Measurements from ENCODE around the gene C22orf42.
"Not testable (repeated sequence)": the region's sequence is repeated elsewhere in the genome, so short reads cannot be mapped to it uniquely, and the experiment has no call there.

Gene C22orf42, protein sequence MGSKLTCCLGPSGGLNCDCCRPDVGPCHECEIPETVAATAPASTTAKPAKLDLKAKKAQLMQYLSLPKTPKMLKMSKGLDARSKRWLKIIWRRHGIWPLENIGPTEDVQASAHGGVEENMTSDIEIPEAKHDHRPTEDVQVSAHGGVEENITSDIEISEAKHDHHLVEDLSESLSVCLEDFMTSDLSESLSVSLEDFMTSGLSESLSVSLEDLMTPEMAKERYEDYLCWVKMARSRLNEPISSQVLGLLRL

DNA sequence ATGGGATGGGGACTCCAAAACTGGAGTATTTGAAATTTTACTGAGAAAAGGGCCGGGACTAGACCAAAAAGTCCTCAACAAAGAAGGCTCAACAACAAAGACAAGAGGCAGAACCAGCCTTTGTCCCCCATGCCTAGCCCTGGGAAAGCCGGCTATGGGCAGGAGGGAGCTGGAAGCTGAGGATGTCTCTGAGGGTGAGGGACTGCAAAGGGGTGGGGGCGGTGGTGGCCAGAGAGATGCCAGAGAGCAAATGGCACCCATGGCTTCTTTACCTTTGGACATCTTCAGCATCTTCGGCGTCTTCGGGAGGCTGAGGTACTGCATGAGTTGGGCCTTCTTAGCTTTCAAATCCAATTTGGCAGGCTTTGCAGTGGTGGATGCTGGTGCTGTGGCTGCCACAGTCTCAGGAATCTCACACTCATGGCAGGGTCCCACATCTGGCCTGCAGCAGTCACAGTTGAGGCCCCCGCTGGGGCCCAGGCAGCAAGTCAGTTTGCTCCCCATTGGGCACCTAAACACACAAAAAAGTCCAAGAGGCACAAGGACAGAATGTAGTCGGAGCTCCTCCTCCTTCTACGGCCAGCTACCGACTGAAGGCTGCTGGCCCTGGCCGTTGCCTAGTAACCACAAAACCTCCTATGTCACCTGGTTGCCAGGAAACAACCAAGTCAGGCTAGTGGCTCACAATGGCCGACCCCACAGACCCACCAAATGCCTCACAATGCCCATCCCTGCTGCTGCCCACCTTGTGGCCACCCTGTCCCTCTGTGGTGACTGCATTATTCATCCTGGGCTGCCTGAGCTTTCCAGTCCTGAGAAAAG lies at the start of gene C22orf42:
Gene C22orf42, minus strand, starts transcription at position 592 of the 822 bp plus-strand sequence. Its CDS starts 88 bp downstream, at position 504.
- no peak for DNase-seq (ENCODE audit: low read depth)

DNA sequence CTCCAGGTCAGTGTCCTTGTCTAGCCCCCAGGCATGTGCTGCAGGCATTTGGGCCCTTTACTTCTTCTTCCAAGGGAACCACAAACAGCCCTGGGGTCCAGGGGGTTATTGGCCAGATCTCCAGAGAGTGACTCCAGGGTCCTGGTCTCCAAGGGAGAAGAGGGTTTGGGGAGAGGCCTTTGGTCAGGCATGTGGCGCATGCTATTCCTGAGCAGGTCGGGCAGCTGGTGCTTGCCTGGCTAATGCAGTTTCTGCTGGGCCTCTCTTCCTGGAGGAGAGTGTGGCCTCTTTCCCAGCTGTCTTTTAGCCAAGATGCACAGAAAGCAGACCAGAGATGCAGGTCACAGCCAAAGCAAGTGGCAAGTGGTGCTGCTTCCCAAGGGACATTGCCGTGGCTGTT lies 49.6 kb upstream of the C22orf42 start:
- DNase-seq (ENCODE audit: low read depth): no peak

DNA sequence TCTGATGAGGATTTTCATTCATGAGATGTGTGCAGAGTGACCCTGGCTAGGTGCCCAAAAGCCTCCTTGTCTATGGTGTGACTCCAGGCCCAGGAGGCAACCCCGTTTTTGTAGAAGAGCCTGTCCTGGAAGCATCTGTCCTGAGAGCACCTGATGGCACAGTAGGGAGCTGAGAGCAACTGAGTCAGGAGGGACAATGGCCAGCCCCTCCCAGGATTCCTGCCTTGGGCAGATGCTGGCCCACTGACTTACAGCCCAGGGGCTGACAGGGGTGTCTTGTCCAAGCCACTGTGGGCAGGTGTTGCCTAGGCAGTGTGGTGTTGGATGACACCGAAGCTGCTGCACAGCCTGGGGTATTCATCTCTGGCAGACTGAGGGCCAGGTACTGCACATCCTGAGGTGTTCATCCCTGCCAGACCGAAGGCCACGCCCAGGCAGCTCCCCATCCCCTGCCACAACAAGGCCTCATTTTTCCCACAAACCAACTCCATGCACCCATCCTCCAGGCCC lies 48.9 kb upstream of the C22orf42 start:
- no peak for DNase-seq (ENCODE audit: low read depth)

DNA sequence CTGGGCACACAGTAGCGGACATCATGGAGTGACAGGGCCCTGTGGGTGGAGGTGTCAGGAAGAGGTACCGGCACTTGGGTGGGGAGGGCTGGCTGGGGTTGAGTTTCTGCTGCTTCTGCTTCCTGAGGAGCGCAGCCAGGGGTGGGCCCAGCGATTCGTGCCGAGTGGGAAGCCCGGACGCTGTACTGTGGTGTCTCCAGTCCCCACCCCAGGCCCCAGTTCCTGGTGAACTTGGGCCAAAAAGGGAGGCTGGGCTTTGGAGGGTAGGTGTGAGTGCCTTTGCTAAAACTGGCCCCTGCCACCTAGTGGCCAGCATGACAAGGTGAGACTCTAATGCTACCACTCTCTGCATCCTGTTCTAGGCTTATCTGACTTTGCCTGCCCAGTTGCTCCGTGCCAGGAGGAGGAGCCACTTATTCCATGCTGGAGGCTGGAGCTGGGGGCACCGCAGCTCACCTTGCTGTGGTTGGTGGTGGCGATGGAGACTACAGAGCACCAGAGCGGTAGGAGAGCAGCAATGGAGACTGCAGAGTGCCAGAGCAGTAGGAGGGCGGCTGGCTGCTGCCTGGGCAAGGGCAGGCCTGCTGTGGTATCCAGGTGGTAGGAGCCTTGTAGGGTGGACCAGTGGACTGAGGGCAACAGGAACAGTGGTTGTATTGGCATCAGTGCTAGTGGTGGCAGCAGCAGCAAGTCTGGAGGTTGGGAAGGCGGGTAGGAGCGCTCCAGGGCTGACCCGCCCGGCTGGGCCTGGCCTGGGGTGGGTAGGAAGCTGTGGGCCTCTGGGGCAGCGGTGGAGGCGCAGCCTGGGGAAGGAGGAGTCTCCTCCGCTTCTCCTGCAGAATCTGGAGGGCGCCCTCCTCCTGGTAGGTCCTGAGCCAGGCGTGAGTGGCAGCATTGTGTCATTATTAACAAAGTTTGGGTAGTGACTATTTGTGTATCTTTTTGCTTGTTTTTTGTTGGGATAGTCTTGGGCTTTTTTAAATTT lies 48.0 kb upstream of the C22orf42 start:
- DNase-seq (ENCODE audit: low read depth): no peak

DNA sequence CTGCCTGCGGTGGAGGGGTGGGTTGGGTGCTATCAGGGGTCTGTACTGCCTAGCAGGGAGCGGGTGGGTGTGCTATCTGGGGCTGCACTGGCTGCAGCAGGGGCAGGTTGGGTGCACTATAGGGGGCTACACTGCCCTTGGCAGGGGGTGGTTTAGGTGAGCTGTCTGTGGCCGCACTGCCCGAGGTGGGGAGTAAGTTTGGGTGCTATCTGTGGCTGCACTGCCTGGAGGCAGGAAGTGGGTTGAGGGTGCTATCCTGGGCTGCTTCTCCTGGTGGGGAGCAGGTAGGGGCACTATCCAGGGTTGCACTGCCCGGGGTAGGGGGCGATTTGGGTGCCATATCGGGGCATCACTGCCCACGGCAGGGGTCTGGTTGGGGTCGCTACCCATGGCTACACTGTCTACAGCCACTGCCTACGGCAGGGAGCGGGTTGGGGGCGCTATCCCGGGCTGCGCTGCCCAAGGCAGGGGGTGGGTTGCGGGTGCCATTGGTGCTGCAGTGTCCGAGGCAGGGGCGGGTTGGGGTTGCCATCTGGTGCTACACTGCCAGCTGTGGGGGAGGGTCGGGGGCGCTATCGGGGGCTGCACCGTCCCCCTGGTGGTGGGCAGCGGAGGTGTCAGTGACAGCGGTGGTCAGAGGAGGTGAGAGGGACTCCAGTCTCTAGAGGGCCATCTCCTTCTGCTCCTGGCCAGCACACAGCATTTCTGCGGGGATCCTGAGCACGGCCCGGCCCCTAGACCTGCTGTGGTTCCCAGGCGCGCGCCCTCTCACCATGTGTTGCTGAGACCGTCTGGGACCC lies 47.1 kb upstream of the C22orf42 start:
- DNase-seq (ENCODE audit: low read depth): no peak

DNA sequence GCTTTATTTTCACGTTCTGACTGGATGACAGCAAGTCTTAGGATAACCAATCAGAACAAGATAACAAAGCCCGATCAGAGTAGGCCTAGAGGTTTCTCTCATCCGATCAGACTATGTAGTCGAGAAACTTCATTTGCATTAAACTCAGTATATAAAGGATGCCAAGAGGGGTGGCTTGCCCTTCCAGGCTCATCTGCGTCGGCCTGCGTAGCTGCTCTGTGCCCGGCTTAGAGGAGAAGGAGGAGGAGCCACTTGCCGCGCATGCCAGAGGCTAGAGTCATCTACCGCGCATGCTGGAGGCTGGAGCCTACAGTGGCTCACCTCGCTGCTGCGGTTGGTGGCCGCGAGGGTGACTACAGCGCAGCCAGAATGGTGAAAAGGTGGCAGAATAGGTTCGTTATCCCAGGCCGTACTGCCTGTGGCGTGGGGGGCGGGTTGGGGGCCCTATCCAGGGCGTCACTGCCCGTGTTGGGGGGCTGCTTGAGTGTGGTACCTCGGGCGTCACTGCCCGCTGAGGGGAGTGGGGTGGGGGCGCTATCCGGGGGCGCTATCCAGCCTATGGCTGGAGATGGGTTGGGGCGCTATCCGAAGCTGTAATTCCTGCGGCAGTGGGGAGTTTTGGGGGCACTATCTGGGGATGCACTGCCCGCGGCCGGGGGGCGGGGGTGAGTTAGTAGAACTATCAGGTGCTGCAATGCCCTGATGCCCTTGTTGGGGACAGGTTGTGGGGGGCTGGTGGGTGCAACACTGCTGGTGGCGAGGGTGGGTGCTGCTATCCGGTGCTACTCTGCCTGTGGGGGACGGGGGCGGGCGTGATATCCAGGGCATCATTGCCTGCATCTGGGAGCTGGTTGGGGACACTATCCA lies 46.0 kb upstream of the C22orf42 start, which contains the start of gene RFPL2:
Gene RFPL2, minus strand, starts transcription at position 218 of the 867 bp plus-strand sequence. CDS start 2,622 bp downstream, outside the sequence.
- DNase-seq (ENCODE audit: low read depth): no peak

DNA sequence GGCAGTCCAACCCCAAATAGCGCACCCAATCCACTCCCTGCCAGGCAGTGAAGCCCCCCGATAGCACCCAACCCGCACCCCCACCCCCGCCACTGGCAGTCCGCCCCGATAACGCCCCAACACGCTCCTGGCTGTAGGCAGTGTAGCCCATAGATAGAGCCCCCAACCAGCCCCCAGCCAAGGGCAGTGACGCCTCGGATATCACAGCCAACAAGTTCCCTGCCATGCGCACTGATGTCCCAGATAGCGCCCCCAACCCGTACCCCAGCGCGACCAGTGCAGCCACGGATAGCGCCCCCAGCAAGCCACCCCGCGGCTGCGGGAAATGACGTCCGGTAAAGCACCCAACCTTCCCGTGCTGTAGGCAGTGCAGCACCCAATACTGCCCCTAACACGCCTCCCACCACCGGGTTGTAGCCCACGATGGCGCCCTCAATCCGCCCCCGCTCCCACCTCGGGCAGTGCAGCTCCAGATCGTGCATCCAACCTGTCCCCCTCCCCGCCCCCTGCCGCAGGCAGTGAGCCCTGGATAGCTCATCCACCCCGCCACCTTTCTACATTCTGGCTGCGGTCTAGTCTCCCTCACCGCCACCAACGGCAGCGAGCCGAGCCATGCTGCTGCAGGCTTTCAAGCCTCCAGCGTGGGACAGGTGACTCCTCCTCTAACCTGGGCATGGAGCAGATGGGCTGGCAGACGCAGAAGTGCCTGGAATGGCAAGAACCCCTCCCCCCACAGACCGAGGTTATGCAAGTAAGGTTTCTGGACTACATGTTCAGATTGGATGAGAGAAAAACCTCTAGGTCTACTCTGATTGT lies 45.1 kb upstream of the C22orf42 start:
- DNase-seq (ENCODE audit: low read depth): no peak

DNA sequence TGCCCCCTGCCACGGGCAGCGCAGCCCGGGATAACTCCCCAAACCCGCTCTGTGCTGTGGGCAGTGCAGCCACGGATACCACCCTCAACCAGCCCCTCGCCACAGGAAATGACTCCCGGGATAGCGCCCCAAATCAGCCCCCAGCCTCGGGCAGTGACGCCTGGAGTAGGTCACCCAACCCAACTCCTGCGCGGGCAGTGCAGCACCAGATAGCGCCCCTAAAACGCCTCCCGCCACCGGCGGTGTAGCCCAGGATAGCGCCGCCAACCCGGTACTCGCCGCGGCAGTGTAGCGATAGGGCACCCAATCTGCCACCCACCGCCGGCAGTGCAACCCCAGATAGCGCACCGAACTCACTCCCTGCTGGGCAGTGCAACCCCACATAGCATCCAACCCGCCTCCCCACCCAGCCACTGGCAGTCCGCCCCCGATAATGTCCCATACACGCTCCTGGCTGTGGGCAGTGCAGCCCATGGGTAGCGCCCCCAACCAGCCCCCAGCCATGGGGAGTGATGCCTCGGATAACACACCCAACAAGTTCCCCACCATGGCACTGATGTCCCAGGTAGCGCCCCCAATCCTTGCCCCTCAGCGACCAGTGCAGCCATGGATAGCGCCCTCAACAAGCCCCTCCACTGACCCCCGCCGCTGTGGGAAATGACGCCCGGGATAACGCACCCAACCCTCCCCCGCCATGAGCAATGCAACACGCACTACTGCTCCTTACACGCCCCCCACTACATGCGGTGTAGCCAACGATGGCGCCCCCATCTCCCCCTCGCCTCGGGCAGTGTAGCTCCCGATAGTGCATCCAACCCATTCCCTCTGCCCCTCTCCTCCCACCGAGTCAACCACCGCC lies 44.3 kb upstream of the C22orf42 start:
- DNase-seq (ENCODE audit: low read depth): no peak

DNA sequence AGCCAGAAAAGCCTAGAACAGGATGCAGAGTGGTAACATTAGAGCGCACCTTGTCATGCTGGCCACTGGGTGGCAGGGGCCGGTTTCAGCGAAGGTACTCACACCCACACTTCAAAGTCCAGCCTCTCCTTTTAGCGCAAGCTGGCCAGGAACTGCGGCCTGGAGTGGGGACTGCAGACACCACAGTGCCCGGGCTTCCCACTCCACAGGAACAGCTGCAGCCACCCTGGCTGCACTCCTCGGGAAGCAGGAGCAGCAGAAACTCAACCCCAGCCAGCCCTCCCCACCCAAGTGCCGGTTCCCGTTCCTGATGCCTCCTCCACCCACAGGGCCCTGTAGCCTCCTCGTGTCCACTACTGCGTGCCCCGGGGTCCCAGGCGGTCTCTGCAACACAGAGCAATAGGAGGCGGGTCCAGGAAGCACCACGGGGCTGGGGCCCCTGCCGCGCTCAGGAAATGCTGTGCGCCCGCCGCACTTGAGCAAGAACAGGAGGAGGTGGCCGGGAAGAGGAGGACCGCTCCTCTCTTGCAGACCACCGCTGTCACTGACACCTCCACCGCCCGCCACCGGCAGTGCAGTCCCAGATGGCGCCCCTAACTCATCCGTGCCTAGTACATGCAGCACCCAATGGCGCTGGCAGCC lies 43.6 kb upstream of the C22orf42 start:
- DNase-seq (ENCODE audit: low read depth): no peak

DNA sequence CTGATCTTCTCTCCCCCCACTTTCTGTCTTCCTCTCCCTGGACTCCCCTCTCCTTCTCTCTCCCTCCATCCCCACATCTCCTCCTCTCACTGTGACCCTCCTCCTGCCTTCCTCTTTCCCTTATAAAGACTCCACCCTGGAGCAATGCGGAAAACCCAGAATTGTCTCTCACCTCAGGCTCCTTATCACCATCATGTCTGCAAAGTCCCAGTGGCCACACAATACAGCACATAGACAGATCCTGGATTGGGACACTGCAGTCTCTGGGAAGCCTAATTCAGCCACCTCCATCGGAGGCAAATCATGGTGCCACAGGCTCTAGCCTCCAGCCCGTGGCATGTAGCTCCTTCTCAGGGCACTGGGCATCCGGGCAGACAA lies 43.0 kb upstream of the C22orf42 start:
- no peak for DNase-seq (ENCODE audit: low read depth)

DNA sequence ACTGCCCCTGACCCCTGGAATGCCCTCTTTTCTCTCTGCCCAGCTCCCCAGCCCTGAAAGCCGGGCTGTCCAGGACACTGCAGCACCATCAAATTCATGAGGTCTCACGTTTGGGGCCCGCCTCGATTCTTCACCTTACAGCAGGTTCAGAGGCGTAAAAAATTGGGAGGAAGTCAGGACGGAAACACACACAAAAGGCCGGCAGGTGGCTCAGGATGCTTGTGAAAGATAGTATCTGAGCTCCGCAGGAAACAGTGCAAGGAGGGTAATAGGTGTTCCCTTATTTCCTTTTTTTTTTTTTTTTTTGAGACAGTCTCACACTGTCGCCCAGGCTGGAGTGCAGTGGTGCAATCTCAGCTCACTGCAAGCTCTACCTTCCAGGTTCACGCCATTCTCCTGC lies 41.6 kb upstream of the C22orf42 start:
- DNase-seq (ENCODE audit: low read depth): no peak

DNA sequence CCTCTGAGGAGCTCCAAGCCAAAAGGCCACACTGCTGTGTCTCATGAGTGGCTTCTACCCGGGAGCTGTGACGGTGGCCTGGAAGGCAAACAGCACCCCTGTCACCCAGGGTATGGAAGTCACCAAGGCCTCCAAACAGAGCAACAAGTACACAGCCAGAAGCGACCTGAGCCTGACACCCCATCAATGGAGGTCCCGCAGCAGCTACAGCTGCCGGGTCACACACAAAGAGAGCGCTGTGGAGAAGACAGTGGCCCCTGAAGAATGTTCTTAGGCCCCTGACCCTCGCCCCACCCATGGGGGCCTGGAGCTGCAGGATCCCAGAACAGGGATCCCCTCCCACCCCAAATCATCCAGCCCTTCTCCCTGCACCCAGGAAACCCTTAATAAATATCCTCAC lies 40.9 kb upstream of the C22orf42 start:
- DNase-seq (ENCODE audit: low read depth): no peak

DNA sequence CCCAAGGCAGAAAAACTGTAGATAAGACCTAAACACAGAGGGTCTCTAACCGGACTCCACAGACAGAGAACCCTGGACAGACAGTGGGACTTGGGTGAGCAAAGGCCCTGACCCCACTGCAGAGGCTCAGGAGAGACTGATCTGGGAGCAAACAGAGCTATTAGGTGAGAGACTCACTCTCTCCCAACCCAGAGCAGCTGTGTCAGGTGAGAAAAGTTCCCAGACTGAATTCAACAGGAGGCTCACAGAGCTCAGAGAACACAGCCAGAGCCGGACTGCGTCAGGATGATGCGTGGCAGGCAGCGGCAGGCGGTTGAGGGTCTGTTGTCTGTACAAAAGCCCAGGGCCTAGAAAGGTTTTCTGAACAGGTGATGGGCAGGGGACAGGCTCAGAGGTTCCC lies 40.2 kb upstream of the C22orf42 start:
- DNase-seq (ENCODE audit: low read depth): no peak

DNA sequence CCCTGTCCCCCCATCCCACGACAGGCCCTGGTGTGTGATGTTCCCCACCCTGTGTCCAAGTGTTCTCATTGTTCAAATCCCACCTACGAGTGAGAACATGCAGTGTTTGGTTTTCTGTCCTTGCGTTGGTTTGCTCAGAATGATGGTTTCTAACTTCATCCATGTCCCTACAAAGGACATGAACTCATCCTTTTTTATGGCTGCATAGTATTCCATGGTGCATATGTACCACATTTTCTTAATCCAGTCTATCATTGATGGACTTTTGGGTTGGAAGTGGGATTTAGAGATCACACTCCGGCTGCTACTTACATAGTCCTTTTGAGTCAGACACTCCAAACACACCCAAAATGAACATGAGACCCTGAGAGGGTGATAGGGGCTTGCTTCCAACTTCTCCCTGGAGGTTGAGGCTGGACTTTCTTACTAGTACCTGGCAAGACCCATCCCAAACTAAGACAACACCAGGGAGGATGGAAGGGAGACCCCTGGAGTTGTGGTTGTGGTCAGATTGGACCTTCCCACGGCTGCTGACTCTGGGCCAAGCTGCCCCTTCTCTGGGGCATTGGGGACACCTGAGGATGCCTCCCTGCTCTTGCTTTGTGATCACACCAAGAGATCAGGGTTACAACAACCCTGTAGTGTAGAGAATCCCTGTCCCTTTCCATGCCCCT lies 38.6 kb upstream of the C22orf42 start:
- not testable (repeated sequence) for DNase-seq (ENCODE audit: low read depth)

DNA sequence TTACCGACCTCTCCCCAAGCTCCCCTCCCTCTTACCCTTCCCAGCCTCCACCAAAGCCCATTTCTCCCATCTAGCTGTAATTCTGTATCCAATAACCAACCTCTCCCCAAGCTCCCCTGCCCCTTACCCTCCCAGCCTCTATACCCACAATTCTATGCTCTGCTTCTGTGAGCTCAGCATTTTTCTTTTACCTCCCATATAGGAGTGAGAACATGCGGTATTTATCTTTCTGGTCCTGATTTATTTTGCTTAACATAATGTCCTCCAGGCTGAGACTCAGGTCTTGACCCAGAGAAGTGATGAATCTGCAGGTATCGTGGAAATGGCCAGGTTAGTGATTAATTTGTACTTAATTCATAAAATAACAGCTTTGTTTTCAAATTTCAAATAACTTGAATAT lies 36.8 kb upstream of the C22orf42 start:
- DNase-seq (ENCODE audit: low read depth): not testable (repeated sequence)

DNA sequence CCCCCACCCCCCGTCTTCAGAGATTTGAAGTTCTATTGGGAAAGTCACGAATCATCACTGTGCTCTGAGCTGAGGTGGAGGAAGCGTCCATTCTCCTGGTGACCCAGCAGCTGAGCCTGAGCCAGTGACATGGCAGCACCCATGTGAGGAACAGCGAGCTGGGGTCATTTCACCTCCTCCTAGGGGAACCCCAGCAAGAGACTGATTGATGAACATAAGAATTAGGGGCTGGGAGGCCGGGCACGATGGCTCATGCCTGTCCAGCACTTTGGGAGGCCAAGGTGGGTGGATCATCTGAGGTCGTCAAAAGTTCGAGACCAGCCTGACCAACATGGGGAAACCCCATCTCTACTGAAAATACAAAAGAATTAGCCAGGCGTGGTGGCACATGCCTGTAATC lies 34.2 kb upstream of the C22orf42 start:
- not testable (repeated sequence) for DNase-seq (ENCODE audit: low read depth)

DNA sequence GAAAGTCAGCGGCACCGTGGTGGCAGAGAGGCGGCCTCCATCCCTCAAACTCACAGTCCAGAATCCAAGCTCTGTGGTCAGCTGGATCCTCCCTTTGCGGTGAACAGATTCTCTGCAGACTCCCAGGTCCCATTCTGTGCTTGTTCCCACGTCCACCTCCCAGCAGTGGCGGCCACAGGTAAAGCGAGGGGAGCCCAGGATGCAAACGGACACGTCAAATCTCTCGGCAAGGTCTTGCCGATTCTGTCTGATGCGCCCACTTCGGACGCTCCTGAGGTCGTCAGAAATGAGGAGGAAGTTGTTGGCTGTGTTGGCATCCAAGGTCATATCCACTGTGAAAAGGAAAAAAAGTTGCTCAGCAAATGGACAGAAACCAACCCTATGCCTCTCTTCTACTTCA lies 31.9 kb upstream of the C22orf42 start:
- not testable (repeated sequence) for DNase-seq (ENCODE audit: low read depth)
